GM18868 (cell line): ENCODE data around the gene TNNI3.
"Not testable (repeated sequence)": the region's sequence is repeated elsewhere in the genome, so short reads cannot be mapped to it uniquely, and the experiment has no call there.

Experiments used
- ATAC-seq: cut with Tn5 transposase; IDR thresholded peaks from one replicate; pipeline ENCODE4 v1.9.1; 2021; ENCODE audit warnings: mild to moderate bottlenecking, moderate library complexity; ENCODE audit not compliant: unreplicated experiment

TNNI3 gene

DNA sequence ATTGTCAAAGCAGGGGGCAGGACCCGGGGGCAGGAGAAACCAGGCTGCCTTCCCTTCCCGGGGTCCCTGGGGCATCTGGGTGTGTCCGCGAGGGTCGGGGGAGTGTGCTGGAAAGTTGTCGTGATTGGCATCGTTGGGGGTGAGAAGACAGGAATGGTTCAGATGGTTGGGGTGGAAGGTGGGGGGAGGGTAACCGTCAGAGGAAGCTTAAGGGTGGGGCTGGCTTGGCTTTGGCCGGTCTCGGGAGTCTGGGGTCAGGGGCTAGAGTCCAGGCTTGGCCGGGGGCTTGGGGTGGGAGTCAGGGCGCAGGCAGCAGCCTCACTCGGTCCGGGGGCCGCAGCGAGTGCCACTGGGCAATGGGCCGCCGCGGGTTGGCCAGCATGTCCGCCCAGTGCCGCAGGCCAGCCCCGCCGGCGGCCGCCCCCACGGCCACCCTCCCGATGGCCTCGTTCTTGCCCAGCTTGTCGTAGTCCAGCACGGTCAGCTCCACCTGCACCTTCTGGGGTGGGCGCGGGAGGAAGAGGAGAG is 15.7 kb upstream of the TNNI3 start:
- ATAC-seq, result no peak

DNA sequence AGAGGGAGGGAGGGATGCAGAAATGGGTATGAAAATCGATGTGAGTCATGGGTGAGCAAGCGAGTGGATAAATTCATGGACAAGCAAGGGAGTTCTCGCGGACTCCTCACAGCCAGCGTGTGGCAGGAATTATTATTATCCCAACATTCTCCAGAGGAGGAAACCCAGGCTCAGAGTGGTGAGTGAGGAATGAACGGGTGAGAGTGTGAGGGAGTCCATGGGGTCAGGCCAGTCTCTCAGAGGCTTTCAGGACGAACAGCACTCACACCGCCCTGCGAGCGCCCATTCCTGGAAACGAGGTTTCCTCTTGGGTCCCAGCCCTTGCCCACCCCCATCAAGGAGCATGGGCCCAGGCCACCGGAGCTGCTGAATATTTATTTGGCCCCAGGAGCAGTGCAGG is 15.2 kb upstream of the TNNI3 start:
- ATAC-seq, result no peak

GRCh38 chr19:55172318-55172717 is 14.8 kb upstream of the TNNI3 start:
- not testable (repeated sequence) for ATAC-seq

DNA sequence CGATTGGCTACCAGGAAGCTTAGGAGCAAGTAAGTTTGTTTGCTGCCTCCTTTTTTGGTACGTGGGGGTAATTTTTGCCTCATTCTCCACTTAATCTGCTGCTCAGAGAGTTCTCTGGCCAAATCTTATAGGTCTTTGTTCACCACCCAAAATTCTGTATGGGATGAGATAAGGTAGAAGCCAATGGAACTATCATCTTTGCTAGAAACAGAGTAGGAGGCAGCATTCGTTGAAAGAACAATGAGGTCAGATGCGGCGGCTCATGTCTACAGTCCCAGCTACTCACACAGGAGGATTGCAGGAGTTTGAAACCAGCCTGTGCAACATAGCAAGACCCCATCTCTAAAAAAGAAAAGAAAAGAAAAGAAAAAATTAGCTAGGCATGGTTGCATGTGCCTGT is 13.9 kb upstream of the TNNI3 start:
- ATAC-seq, result no peak

GRCh38 chr19:55169136-55169535 is 11.6 kb upstream of the TNNI3 start:
- no peak for ATAC-seq

DNA sequence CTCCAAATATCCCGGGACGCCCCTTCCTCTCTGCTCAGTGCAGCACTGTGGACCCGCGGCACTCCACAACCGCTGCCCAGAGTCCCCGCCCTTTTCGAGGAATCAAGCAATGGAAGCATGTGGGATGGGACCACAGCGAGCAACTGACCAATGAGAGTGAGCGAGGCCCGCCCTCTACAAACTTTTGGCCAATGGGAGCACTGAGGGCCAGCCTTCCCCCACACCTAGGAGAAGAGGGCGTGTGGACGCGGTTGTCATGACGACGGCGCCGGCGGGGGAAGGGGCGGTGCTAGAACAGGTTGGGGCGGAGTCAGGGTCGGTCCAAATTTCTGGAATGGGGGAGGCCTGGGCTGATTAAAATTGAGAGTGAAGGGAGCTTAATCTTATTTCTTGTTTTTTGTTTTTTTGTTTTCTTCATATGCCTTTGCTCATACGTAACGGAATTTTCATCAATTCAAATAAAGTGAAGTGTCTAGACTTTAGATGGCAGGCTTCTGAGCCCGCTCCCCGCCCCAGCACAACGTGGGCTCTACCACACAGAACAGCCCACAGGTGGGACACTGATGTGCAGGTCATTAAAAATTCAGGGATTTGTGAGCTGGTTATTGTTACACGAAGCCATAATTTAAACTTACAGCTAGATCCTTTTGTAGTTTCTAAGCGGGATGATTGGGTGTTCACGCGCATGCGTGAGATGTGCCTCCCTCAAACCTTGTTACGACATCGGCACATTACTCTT is 9.2 kb upstream of the TNNI3 start, which contains the start of gene DNAAF3:
DNAAF3 (minus strand) TSS at position 84 of the 739 bp plus-strand sequence. CDS start 200 bp downstream, outside the sequence.
- peak; percentile 68 for ATAC-seq

DNA sequence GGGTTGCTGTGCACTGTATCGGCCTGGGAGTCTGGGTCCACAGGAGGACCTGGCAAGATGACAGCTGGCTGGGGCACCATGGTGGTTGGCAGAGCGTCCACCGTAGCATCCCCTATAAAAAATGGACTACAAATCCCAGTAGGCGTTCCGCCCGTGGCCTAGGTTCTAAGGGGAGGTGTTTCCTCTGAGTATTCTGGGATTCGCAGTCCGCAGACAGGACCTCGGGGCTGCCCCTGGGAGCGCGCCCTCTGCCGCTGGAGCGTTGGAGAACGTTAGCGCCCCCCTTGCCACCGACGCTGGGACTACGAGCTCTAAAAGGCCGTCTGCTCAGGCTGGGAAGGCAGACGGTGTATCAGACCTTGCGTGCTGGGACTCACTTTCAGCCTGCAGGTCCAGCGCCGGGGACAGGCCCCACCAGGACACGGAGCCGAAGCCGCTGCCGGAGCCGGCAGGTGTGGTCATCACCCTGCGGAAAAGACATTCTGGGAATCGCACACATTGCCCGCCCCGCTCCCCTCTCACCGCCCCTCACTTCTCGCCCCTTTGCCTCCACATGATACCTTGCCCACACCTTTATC is 8.5 kb upstream of the TNNI3 start:
- no peak for ATAC-seq

- no peak for ATAC-seq
These were observed 4.2 kb upstream of the TNNI3 start for GRCh38 chr19:55161571-55162322.

GRCh38 chr19:55160986-55161365 is 3.4 kb upstream of the TNNI3 start:
- ATAC-seq, result no peak

- peak; percentile 67 for ATAC-seq
These were observed 2.8 kb upstream of the TNNI3 start for GRCh38 chr19:55160128-55160985.

GRCh38 chr19:55158848-55159749 is 1.6 kb upstream of the TNNI3 start:
- ATAC-seq, result no peak

DNA sequence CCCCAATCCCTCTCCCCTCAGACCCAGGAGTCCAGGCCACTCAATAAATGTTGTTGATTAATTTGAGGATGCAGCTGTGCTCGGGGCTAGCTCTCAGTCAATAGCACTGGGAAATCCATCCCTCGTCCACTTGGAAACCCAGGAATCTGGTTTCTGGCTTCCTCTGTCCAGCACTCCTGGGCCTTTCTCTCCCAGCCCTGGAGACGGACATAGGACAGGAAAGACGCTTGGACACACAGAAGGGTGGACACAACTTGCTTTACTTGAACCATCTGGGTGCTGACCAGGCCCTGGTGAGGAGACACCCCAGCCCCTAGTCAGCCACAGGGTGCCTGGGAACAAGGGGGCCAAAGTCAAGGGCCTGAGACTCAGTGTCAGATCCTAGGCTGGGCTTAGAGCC is 891 bp upstream of the TNNI3 start:
- ATAC-seq, result no peak

- no peak for ATAC-seq
These were observed 1.1 kb downstream of the TNNI3 start for GRCh38 chr19:55156202-55157063.

- ATAC-seq, result not testable (repeated sequence)
These were observed 1.7 kb downstream of the TNNI3 start for GRCh38 chr19:55155784-55156183.

- ATAC-seq, result no peak
These were observed 3.8 kb downstream of the TNNI3 start for GRCh38 chr19:55153652-55154264.

- no peak for ATAC-seq
These were observed 5.5 kb downstream of the TNNI3 start for GRCh38 chr19:55152017-55152416.

- no peak for ATAC-seq
These were observed 8.2 kb downstream of the TNNI3 start, which contains the start of gene TNNT1 for GRCh38 chr19:55149078-55150003. Gene TNNT1 (minus strand): TSS chr19:55149206. CDS start chr19:55147157, 2,049 bp downstream.
